ENCODE results near the gene CYP8B1.

Gene CYP8B1

DNA sequence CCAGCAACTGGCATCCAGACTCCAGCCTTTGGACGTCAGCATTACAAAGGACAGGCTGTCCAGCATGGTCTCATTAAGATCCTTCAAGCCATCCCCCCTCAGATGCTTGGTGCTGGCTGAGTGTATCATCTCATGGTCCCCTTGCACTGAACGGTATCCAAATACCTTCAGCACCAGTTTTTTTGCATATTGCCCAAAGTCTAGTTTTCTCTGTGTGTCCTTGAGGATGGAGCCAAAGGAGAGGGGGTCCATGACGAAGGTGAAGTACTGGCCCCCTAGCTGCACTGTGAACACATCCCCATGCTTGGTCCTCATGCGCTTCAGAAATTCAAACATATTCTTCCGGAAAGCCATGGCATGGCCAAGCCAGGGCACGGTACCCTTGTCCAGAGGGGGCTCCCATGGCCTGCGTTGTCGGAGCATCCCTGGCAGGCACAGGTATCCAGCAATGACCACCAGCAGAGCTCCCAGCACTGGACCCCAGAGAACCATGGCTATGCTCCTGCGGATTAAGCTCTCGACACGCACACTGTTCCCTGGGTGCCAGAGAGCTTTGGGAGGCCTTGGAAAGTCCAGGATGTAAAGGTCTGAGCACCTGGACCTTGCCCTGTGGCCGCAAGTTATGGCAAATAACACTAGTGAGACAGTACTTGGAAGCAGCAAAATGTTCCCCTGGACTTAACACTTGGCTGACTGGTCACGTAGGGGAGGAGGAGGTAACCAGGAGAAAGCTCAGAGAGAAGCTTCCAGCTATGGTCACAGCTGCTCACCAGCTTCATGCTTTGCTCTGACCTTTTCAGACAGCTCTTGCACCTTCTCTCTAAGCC is at the start of gene CYP8B1:
TSS of gene CYP8B1 (minus strand) at position 555 of the 827 bp plus-strand sequence. CDS start at position 492, 63 bp downstream.
- no peak for DNase-seq

- DNase-seq: no peak
These were observed 47.9 kb upstream of the CYP8B1 start for GRCh38 chr3:42923606-42924005.

DNA sequence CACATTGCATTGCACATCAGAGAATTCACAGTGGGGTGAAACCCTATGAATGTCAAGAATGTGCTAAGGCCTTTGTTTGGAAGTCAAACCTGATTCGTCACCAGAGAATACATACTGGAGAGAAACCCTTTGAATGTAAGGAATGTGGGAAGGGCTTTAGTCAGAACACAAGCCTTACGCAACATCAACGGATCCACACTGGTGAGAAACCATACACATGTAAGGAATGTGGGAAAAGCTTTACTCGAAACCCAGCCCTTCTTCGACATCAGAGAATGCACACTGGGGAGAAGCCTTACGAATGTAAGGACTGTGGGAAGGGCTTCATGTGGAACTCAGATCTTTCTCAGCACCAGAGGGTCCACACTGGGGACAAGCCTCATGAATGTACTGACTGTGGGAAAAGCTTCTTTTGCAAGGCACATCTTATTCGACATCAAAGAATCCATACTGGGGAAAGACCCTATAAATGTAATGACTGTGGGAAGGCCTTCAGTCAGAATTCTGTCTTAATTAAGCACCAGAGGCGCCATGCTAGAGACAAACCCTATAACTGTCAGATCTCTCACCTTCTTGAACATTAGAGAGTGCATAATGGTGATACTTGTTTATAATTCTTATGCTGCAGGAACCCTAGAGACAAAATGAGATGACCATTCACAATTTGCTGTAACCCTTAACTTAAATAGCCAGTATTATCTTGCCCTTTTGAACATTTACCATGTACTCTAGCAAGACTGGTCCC is 39.3 kb upstream of the CYP8B1 start:
- no peak for DNase-seq

DNA sequence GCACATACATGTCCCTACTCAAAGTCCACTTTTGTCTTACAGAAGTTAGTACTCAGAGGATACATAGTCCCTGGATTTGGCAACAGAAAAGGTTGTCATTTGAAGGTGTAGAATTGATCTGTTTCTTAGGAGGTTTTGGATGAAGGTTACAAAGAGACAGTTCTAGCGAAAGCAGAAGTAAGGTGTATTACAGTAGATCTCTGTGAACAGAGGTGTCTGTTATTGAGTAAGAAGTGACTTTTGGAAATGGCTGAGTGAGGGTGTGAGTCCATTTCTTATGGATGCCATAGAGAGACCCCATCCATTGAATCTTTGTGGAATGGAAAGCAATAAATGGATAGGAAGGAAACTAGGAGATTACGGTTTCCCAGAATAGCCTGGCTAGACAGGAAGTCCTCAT is 35.9 kb upstream of the CYP8B1 start:
- DNase-seq: no peak

DNA sequence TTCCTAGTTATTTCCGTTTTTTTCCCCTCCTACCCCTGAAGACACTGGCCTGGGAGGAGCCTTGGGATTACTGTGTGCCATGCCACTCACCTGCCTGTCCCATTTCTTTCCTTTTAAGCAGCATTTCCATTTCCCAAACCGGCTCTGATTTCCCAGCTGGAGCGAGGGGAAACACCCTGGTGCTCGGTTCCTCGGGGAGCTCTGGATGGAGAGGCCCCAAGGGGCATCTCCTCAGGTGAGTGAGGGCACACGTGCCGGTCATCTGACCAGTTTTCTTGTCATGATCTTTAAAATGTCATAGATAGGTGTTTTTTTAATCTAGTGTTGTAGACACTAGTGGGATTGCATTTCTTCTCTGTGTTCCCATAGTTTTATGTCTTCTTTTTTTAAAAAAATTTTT is 33.0 kb upstream of the CYP8B1 start:
- DNase-seq: no peak

DNA sequence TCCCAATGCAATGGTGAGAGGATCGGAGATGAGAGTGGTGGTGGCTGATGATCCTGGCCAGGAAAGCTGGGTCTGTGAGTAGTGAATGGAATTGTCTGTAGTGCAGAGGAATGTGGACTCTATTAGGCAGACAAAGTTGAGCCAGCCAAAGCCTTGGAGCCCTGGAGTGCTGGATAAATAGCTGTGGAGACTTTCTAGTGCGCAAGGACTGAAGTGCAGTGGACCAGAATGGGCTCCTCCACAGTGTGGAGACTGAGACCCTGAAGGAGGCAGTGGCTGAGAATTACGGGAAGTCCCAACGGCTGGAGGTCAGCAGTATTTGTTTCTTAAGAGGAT is 31.1 kb upstream of the CYP8B1 start:
- DNase-seq: no peak

GRCh38 chr3:42906070-42906847 is 30.6 kb upstream of the CYP8B1 start, which contains the start of gene ZNF662:
Gene ZNF662, plus strand, starts transcription at chr3:42906142. Its CDS starts 1,973 bp downstream, at chr3:42908115.
- peak; percentile 63 for DNase-seq

DNA sequence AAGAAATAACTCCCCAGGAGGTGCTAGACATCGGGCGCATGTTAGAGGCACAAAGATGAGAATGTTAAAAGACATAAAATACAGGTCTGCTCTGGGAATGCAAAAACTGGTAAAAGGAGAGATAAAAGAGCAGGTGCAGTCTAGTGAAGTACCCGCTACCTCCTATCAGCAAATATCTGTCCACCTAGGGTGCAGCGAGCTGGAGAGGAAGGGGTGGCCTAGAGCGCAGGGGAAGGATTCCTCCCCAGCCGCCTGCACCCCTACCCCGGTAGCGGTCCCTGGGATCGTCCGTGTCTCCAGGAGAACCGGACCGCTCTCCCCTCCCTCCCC is 30.0 kb upstream of the CYP8B1 start:
- DNase-seq: no peak

DNA sequence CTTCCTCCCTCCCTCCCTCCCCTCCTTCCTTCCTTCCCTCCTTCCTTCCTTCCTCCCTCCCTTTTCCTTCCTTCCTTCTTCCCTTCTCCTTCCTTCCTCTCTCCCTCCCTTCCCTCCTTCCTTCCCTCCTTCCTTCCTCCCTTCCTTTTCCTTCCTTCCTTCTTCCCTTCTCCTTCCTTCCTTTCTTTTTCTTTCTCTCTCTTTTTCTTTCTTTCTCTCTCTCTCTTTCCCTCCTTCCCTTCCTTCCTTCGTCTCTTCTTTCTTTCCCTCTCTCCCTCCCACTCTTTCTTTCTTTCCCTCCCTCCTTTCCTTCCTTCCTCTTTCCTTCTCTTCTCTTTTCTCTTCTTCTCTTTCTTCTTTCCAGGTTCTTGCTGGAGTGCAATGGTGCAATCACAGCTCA is 28.4 kb upstream of the CYP8B1 start:
- no peak for DNase-seq

DNA sequence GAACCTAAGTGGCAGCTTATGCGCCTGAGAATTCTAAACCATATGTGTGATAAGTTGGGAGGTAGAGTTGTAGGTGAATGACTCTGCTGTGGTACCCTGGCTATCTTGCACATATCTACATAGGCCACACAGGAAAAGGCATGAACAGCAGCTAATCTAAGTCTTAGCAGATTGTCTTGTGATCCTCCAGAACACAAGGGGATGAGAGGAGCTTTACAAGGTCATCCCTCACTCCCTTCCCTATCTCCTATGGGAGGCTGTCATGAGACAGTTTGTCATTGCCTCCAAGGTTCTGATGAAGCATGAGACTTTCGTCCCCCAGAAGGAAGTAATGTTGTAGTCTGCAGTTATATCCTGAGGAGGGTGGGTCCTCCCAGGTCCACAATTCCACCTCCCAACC is 26.6 kb upstream of the CYP8B1 start:
- DNase-seq: no peak

GRCh38 chr3:42901073-42901415 is 25.4 kb upstream of the CYP8B1 start:
- DNase-seq: no peak

DNA sequence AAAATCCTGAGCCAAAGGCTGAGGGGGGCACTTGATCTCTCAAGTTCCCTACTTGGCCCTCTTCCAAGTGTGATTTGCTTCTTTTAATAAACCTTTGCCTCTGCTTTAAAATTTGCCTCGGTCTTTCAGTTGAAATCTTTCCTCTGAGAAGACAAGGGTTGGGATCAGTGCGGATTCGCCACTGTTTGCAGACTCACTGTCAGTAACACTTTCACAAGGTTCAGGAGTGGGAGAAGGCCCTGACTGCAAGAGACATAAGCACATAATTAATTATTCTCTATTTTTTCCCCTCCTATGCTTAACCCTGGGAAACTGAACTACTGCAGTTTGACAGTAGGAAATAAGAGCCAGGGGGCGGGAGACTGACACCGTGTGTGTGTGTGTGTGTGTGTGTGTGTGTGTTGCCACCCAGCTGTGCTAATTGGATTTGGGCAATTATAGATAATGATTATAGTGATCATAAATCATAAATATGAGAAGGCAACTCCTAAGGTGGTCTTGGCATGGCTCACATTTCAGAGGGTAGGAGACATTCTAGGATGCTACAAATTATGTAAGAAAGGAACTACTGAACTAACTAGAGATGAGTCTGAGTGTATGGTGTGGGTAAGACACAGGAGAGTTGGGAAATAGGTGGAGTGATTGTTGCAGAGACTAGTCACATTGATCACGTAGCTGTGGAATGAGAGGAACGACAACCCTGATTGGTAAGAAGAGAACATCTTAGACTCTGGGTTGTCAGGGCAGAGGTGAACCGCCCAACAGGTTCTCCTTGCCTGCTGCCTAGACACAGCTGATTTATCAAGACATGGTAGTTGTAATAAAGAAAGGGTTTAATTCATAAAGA is 24.8 kb upstream of the CYP8B1 start:
- no peak for DNase-seq

DNA sequence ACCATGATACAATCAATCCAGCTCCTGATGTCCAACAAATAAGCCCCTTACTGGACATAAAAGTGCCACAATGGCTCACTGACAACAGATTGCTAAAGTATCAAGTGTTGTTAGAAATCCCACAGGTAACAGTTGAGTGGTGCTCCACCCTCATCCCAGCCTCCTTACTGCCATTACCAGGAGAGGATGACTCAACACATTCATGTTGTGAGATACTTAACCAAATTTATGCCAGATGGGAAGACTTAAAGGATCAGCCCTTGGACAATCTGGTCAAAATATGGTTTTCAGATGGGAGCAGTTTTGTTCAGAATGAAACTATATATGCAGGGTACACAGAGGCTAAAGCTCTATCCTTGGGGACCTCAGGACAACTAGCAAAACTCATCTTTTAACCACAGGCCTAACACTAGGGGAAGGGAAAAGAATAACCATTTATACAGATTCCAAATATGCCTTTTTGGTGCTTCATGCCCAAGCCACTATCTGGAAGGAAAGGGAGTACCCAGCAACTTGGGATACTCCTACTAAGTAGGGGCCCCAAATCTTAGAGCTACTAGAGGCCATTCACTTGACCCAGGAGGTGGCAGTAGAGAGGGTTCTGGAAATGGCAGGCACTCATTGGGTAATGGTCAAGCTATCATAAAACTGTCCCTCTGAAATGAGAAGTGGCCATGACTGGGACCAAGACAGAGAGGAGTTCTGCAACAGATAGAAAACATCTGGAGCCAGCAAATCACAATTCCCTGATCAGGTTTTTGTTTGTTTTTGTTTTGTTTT is 23.4 kb upstream of the CYP8B1 start:
- no peak for DNase-seq

- no peak for DNase-seq
These were observed 19.8 kb upstream of the CYP8B1 start for GRCh38 chr3:42895580-42895868.

- DNase-seq: no peak
These were observed 19.3 kb upstream of the CYP8B1 start for GRCh38 chr3:42894698-42895579.

- DNase-seq: no peak
These were observed 17.1 kb upstream of the CYP8B1 start for GRCh38 chr3:42892807-42893206.

GRCh38 chr3:42892169-42892568 is 16.5 kb upstream of the CYP8B1 start:
- DNase-seq: no peak

GRCh38 chr3:42891042-42891441 is 15.4 kb upstream of the CYP8B1 start:
- DNase-seq: no peak

DNA sequence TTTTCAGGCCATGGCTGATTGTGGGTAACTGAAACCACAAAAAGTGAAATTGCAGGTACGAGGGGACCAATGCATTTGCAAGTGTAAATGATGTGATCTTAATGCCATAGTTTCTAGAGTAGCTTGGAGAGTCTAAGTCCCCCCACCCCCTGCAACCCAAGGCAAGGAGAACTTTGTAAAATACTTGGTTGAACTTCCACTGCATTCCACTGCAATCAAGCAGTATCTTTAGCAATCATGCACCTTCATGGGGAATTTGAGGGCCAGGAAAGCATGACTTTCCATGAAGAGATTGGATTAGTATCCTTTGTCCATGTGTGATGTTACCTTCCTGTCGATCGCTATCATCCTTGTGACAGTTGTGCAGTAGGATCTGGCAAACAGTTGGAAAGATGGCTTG is 11.4 kb upstream of the CYP8B1 start:
- no peak for DNase-seq

DNA sequence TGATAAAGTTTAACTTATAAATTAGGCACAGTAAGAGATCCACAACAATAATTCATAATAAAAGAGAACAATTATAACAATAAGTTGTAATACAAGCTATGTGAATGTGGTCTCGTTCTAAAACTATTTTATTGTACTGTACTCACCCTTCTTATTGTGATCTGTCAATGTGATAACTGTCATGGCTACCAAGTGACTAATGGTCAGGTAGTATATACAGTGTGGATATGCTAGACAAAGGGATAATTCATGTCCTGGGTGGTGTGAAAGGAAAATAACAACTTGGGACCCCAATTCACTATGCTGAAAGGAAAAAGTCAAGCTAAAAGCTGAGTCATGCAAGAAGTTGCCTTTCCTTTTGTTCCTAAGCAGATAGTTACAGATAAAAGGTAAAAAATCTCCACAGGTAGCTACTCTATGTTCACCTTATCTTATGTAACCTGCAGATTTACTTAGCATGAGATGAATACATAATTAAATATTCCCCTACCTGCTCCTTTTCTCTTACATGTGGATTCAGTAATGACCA is 10.7 kb upstream of the CYP8B1 start:
- DNase-seq: no peak

GRCh38 chr3:42884324-42884723 is 8.6 kb upstream of the CYP8B1 start:
- no peak for DNase-seq

Measured in activated effector memory CD4-positive, alpha-beta T cell treated with anti-CD3 and anti-CD28 coated beads, Interleukin-2, amount 50 U/mL, for 16 hours (primary cell).